ENCODE measurements around the gene PLA2G15. TPM values are rescaled to one million over a fixed set of nuclear protein-coding genes. Genes with fewer than 3 reads are reported as not detected.
A peak's percentile ranks its signal among the peaks of the same experiment; 100 is the strongest.

The PLA2G15 gene, protein sequence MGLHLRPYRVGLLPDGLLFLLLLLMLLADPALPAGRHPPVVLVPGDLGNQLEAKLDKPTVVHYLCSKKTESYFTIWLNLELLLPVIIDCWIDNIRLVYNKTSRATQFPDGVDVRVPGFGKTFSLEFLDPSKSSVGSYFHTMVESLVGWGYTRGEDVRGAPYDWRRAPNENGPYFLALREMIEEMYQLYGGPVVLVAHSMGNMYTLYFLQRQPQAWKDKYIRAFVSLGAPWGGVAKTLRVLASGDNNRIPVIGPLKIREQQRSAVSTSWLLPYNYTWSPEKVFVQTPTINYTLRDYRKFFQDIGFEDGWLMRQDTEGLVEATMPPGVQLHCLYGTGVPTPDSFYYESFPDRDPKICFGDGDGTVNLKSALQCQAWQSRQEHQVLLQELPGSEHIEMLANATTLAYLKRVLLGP
- 15.9 and 18.6 TPM in 2 replicates for total RNA-seq (2014; rRNA removed; shearing (Covaris generic))

DNA sequence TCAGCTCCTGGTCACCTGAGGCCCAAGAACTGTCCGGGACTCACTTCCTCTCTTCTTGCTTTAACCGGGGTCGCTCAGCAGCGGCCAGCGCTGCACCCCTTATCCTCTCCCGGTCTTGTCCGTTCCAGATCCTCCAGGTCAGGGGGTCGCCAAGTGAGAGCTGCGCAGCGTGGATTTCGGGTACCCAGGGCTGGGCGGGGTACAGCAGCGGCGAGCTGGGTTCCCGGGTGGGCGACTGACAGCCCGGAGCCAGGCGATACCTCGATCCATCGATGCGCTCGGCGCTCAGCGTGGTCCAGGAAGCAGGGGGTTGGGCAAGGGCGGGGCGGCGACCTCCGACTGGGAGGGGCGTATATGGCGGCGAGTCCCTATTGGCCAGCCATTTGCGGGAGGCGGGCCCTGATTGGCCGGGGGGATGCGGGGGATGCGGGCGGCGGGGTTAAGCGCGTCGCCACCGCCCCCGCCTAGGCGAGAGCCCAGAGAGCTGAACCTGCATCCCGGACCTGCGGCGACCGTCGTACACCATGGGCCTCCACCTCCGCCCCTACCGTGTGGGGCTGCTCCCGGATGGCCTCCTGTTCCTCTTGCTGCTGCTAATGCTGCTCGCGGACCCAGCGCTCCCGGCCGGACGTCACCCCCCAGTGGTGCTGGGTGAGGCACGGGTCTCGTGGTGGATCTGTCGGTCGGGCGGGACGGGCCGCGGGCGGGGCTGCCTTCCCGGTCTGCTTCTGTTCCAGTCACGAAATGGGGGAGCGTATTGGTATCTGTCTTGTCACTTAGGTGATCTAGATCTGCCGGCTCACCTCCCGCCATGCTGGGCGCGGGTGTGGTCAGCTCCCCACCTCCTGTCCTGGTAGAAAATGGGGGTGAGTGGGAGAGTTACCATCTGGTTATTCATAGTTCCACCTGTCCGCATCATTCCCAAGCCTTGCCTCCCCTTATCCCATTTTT is at the start of gene PLA2G15:
TSS of gene PLA2G15 (plus strand) at position 471 of the 951 bp plus-strand sequence. CDS start at position 525, 54 bp downstream.
- peak; percentile 85 for DNase-seq (ENCODE audit: low spot score)

DNA sequence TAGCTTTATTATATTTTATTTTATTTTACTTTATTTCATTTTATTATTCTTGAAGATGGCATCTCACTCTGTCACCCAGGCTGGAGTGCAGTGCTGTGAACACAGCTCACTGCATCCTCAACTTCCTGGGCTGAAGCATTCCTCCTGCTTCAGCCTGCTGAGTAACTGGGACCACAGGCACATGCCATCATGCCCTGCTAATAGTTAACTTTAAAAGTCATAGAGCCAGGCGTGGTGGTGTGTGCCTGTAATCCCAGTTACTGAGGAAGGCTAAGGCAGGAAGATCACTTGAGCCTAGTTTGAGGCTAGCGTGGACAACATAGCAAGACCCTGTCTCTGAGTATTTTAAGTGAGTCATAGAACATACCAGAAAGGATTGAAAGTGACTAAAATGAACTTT is 47.9 kb upstream of the PLA2G15 start:
- no peak for DNase-seq (ENCODE audit: low spot score)

DNA sequence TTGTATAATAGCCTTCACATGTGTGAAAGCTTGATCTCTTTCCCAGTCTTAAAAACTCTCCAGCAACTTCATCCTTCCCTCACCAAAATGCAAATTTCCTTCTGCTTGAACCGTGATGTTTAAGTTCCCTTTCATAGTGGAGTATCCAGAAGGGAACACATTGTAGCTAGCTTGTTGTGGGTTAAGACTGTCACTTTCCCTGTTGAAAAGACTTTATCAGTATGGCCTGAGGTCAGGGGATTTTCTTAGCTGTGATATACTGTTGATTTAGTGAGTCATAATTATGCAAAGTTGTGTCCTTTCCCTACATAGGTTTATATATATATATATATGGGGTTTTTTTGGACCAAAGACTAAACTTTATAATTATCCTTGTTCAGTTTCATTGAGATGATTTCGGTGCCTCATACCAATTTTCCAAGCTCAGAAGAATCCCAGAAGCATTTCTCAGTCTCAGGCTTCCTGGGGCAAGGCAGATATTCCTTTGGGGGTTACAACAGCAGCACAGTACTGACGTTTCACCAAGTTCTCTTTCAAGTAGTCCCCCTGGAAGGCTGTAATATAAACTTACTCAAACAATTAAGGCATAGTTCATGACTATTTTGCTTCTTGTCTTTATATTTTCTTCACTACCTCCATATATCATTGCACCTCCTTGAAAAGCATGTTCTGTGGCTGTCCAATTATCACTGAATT is 44.9 kb upstream of the PLA2G15 start:
- DNase-seq (ENCODE audit: low spot score), result peak; percentile 26

DNA sequence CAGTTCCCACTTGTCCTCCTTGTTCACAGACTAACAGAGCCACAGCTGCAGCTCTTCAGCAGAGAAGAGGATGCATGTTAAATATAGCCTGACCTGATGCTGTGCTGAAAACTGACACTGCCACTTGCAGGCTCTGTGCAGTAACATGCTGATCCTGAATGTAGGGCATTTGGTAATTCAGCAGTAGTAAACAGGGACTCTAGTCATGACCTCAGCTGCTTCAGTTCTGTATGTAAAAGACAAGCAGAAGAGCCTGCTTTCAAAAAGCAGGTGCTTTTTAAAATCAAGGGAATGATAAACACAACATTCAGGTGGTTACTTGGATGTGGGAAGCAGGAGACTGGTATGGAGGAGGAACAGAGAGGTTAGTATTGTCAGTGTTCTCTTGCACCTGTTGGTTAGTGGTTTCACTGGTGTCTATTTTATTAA is 43.1 kb upstream of the PLA2G15 start:
- DNase-seq (ENCODE audit: low spot score), result no peak

DNA sequence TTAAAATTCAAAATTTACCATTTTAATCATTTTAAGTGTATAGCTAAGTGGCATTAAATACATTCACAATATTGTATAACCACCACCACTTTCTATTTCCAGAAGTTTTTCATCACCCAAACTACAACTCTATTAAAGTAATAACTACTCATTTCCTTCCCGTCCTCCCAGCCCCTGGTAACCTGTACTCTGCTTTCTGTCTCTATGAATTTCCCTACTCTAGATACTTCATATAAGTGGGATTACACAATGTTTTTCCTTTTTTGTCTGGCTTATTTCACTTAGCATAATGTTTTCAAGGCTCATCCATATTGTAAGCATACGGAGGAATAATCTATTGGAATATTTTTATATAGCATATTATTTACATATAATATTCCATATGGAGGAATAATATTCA is 38.9 kb upstream of the PLA2G15 start:
- no peak for DNase-seq (ENCODE audit: low spot score)

DNA sequence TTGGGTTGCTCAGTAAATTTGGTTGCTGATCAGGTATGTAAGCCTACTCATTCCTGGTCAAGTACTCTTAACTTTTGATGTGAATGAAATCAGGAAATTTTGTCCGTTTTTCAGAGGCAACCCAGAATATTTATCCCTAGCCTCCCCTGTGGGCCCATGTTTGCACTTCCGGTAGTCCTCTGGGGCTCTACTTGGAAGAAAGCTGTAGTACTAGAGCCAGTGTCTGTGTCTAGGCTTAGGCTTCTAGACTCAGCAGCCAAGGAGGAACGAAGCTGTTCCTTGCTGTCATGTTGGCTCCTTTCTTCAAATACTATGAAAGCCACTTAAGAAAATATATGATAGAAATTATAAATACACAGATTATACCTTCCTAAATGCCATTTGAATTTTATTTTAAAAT is 30.4 kb upstream of the PLA2G15 start:
- DNase-seq (ENCODE audit: low spot score), result no peak

DNA sequence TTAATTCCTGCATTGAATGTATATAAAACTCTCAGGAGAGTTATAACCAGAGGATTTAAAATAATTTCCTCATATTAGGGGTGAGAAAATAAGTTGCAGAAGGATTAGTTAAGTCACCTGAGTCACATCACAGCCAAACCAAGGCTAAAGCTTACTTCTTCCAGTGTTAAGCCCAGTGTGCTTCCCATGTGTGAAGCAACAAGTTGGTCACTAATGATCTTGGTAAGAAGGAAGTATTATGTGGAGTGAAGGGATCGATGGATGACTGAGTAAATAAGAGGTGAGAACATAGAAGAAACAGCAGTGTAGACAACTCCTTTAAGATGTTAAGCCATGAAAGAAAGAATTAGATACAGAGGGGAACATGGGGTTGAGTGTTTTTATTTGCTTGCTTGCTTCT is 29.9 kb upstream of the PLA2G15 start:
- no peak for DNase-seq (ENCODE audit: low spot score)

DNA sequence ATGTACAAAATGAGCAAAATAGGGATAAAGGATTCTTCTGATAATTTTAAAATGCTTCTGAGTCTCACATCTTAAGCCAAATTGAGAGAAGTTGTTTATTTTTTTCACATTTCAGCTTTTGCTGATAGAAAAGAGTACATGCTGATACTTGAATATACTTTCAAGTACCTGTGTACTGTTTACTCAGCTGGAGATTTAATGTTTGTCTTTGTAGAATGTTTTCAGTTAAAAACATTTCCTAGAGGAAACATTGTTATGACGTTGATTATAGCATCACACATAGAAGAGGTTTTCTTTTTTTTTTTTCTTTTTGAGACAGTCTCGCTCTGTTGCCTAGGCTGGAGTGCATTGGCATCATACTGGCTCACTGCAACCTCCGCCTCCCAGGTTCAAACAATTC is 28.9 kb upstream of the PLA2G15 start:
- no peak for DNase-seq (ENCODE audit: low spot score)

DNA sequence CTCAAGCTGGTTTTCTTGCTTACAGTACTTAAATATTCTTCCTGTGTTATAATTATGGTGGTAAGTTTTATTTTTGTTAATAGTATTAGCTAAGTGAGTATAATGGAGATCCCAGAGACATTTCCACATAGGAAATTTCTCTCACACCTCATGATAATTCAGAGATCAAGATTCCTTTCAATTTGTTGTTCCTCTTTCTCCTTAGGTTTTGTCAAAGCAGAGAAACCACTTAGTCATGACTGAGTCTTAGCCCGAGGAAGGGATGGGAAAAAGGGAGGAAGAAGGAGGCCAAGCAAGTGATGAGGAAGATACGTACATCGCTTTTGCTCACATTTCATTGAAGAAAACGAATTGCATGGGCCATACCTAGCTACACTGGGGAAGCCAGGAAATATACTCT is 27.7 kb upstream of the PLA2G15 start:
- no peak for DNase-seq (ENCODE audit: low spot score)

DNA sequence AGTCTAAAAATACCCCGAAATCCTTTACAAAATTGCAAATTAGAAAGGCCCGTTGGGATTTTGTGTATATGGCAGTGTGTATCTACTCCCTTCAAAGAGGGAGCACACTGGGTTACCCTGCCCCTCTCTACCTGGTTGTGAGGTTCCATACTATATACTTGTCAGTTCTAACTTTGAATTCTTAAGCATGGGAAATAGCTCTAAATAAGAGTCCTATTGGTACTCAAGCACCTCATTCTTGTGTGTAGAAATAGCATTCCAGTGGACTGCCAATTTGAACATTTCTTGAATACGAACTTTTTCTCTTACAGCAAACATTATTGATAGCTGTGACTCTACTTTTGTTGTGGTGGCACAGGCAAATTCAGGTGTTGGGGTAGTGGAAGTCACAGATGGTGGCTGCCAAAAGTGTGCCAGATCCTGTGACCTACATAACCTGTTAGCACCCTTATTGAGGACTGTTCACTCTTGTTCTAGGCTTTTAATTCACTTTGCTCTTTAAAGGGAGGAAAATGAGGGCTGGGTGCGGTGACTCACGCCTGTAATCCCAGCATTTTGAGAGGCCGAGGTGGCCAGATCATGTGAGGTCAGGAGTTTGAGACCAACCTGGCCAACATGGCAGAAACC is 25.3 kb upstream of the PLA2G15 start:
- no peak for DNase-seq (ENCODE audit: low spot score)

DNA sequence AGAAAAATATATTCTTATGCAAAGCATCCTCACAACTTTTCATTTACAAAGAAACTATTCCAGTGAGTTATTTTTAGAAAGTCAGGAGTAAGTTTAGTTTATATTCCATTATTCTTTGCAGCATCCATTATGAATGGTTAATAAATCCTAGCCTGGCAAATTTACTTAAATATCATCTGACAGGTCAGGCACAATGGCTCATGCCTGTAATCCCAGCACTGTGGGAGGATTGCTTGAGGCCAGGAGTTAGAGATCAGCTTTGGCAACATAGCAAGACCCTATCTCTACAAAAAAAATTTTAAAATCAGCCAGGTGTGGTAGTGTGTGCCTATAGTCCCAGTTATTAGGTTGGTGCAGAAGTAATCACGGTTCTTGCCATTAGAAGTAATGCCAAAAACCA is 22.1 kb upstream of the PLA2G15 start:
- DNase-seq (ENCODE audit: low spot score), result no peak

DNA sequence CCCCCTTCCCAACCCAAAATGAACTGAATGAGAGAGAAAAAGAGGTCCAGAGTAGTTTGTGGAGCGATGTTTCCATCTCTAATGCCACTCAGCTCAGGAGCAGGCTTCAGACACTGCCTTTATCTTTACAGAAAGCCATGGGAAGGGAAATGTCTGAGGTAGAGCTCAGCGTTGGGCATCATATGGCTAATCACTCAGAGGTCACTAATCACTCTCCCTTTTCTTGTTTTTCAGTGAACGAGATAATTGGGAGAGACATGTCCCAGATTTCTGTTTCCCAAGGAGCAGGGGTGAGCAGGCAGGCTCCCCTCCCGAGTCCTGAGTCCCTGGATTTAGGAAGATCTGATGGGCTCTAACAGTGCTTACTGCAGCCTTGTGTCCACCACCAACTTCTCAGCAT is 19.1 kb upstream of the PLA2G15 start:
- DNase-seq (ENCODE audit: low spot score), result no peak

DNA sequence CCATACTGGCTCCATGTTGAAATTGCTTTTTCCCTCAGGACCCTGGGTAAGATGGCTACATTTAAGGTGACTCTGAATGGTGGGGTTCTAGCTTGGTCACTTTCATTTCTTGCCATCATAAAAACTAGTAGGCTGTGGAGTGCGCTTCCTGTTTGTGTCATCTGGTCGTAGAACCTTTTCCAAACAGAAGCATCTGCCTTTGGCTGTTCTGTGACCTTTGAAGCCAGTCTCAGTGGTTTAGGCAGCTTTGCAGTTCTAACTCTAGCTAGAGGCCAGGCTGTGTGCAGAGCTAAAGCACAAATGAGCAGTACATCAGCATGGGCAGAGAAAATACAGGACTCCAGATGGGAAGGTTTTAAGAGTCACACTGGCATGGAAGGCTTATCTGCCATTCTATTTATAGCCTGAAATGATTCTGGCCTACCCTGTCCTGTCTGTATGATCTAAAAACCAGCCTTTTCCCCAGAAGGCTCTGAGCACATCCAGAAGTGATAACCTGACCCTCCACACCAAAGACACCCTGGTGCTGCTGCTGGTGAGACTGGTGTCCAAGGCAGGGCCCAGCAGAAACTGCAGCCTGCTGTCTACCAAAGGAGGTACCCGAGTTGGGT is 17.9 kb upstream of the PLA2G15 start:
- no peak for DNase-seq (ENCODE audit: low spot score)

DNA sequence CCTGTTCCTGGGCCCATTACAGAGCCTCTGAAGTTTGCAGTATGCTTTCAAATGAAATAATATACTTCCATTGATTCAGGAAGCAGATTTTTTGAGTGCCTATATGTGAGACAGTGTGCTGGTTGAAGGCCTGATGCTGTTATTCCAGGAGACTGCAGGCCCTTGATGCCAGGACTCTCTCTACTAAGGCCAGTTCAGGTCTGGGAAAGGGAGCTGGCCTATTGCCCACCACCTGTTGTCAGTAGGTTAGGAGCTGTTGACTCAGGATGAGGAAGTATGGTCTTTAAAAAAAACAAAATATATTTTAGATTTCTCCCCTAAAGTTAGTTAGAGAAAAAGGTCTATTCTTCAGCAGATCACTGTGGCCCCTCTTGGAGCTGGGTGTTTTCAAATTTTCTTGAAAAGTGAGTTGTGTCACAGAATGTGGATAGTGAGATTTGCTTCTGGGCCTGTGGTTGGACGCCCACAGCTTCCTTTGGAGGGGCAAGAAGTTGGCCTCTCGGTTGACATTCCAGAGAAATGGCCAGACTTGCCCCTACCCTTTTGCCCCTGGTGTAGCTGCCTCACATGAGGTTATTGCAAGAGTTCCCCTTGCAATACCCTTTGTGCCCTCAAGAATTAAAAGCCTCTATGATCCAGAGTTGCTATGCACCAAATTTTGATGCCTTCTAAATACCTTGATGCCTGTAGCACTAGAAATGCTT is 17.2 kb upstream of the PLA2G15 start:
- DNase-seq (ENCODE audit: low spot score), result no peak

DNA sequence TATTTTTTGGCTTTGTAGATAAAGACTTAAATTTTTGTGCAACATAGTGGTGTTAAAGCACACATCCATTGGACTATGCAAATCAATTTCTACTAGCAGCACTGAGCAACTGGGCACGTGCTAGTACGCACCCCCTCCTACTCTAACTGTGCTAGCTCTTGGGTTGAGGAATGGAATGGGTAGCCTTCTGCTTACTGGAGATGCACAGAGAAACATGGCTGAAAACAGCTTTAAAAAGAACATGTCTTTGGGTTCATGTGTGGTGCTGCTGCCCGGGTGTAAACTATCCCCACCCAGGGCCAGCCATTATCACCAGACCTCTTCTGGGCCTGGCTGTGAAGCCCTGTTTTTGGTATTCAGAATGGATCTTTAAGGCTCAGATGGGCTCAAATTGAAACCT is 16.5 kb upstream of the PLA2G15 start:
- no peak for DNase-seq (ENCODE audit: low spot score)

DNA sequence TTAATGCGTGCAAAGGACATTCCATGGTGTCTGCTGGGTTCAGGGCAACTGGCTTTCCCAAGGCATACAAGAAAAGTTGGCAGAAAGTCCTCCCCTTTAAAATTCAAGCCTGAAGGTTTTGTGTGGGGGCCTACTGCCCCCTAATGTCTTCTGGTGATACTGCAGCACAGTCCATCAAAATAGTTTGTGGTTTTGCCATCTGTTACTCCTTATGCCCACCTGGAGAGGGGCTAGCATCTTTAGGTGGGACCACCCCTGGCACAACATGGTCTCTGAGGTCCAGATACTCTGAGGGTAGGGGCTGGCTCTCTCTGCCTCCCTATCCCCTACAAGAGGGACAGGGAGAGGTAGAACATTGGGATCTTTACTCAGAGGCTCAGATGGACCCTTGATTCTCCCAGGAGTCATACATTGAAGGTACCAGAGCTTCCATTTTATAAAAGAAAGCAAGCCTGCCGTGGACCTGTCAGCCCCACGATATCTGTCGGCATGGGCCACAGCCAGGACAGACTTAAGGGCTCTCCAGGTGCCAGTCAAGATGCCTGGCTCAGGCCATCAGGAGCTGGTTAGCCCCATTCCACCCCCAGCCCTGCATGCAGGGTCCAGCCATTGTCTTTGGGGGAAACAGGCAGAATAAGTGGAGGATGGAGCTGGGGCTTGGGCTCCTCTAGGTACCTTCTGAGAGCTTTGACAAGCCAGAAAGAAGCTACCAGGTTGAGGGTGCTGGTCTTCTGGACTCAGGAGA is 15.6 kb upstream of the PLA2G15 start:
- peak; percentile 79 for DNase-seq (ENCODE audit: low spot score)

DNA sequence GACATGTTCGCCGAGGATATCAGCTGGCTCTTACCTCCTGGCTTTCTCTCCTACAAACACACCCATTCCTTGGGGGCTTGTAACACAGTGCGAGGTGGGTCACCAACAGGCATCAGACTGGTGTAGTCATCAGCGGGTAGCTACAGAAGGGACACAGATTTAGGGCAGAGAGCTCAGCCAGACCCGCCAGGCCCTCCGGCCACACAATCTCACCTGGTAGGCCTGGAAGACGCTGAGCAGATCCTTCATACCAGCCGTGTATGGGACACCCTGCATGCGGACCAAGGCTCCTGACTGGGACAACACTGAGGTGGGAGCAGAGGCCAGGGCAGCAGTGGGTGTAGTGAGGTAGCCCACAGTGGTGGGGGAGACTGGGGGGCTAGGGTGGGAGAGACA is 15.0 kb upstream of the PLA2G15 start:
- no peak for DNase-seq (ENCODE audit: low spot score)

DNA sequence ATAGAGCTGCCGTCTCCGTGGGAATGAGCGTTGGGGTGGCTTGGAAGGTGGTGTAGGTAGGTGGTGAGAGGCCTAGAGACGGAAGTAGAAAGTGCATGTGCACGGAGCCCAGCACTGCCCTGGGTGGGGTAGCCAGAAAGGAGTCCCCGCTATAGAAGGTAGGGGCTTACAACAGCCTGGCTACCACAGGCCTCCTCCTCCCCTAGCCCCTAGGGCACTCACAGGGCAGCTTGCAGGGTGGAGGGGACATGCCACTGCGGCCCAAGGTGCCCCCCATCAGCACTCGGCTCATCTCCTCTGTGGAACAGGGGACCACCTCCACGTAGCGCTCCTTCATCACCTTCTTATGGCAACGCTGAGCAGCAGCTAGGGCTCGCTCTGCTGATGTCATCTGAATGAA is 14.2 kb upstream of the PLA2G15 start:
- no peak for DNase-seq (ENCODE audit: low spot score)

DNA sequence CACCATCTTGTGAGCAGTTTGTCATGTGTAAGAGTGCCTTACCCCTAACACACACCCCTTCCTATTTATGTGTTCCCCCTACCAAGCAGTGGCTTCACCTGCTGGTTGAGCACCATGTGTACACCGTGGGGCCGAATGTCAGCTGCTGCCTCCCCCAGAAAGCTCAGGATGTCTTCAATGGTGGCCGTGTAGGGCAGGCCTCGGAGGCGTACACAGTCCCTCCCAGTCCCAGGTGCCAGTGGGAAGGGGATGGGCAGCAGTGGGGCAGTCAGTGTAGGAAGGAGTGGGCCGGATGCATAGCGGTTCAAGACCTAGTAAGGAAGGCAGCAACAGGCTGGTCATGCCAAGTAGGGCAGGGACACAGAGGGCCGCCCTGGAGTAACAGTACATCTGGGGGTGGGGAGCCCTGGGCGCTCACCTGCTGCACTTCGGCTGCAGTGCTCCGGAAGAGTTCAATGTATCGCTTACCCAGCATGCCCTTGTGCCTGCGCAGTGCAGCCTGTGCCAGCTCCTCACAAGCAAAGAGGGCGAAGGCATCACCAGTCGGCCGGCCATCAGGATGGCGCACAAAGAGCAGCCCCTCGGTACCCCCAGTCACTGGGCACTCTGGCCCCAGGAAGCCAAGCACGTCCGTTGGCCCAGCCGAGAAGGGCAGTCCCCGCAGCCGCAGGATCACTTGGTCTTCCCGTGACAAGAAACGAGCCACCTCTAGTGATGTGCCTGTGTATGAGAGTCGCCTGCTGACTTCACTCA is 13.6 kb upstream of the PLA2G15 start:
- no peak for DNase-seq (ENCODE audit: low spot score)

Measured in HT-29 (cell line).